ENCODE results near the gene BTBD3. TPM values are rescaled to one million over a fixed set of nuclear protein-coding genes. Genes with fewer than 3 reads are reported as not detected.

BTBD3 gene
- total RNA-seq, 1 donor from 2014 or later: 33.6 TPM

GRCh38 chr20:11912659-11913415, 4.9 kb upstream of the BTBD3 start:
- DNase-seq (ENCODE audit: low spot score): no peak

DNA sequence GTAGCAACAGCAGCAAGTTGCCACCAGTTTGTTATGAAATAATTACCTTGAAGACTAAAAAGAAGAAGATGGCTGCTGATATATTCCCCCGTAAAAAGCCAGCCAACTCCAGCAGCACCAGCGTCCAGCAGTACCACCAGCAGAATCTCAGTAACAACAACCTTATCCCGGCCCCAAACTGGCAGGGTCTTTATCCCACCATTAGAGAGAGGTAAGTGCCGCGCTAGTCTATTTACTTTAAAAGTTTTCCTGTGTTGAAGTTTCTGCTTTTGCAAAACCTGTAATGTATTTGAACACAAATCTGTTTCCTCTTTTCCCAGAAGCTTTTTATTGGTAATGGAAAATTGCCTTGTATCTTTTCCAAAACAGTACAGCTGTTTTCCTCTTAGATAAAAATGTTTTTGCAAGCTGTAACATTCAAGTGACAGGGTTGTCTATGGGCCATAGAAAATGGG, 725 bp downstream of the BTBD3 start:
- no peak for DNase-seq (ENCODE audit: low spot score)

DNA sequence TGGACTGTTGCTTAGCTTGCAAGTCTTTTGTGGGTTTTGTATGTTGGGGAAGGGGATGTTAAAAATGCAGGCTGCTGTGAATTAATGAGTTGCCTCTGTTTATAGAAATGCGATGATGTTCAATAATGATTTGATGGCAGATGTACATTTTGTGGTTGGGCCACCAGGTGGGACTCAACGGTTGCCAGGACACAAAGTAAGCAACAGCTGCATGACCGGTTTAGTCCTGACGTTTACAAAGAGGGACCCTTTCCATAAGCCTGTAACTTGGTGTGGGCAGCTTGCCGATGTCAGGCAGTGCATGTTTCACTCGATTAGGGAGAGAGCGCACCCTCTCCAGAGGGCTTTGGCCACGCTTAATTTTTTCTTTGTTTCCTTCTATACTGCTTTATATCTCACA, 1.3 kb downstream of the BTBD3 start:
- DNase-seq (ENCODE audit: low spot score): no peak

DNA sequence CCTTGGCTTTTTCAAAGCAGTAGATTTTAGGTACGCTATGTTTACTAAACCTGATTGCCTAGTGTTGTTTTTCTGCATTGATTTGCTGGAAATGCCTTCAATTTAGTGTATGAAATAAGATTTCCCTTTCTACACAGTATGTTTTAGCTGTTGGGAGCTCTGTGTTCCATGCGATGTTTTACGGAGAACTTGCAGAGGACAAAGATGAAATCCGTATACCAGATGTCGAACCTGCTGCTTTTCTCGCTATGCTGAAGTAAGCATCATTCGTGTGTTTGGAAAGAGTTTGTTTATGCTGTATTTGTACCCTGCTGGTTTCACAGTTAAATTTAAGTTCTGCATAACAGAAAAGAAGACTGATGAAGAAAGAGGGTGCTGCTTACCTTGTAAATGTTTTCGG, 1.9 kb downstream of the BTBD3 start:
- DNase-seq (ENCODE audit: low spot score): no peak

DNA sequence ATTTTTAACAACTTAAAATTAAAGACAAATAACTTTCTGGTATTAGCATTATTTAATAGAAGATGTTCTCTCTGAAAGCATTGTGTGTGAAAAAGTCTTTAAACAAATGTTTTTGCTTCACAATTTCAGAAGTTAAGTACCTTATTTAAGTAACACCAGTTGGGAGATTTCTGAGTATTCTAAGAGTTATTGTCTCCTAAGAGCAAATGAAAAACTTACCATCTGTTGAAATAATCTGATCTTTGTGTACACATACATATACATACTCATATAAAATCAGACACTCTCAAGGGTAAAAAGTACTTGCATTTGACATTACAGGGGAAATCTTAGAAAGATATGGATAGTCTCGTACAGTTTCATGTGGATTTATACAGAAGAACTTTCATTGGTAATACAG, 2.4 kb downstream of the BTBD3 start:
- DNase-seq (ENCODE audit: low spot score): no peak

DNA sequence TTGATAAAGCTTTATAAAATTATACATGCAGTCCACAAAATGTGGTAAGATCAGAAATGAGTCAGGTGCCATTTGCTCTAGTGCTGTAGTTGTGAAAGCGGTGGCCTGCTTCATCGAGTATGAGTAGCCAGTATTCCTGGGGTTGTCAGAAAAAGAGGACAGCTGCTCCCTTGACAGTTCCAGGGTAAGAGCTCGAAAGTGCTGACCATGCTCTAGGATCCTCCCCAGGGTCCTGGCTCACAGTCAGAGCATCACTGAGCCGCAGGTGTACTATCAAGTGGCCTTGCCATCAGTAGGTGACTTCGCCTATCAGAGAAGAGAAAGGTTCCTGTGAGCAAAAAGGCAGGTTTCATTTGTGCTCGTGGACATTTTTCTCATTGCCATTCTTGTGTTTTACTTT, 3.6 kb downstream of the BTBD3 start:
- no peak for DNase-seq (ENCODE audit: low spot score)

- DNase-seq (ENCODE audit: low spot score): no peak
Observed at GRCh38 chr20:11922561-11922960, 4.9 kb downstream of the BTBD3 start.

GRCh38 chr20:11924923-11925322, 7.2 kb downstream of the BTBD3 start:
- DNase-seq (ENCODE audit: low spot score): no peak

GRCh38 chr20:11926292-11926998, 8.8 kb downstream of the BTBD3 start:
- DNase-seq (ENCODE audit: low spot score): no peak

GRCh38 chr20:11929947-11930346, 12.3 kb downstream of the BTBD3 start:
- DNase-seq (ENCODE audit: low spot score): no peak

DNA sequence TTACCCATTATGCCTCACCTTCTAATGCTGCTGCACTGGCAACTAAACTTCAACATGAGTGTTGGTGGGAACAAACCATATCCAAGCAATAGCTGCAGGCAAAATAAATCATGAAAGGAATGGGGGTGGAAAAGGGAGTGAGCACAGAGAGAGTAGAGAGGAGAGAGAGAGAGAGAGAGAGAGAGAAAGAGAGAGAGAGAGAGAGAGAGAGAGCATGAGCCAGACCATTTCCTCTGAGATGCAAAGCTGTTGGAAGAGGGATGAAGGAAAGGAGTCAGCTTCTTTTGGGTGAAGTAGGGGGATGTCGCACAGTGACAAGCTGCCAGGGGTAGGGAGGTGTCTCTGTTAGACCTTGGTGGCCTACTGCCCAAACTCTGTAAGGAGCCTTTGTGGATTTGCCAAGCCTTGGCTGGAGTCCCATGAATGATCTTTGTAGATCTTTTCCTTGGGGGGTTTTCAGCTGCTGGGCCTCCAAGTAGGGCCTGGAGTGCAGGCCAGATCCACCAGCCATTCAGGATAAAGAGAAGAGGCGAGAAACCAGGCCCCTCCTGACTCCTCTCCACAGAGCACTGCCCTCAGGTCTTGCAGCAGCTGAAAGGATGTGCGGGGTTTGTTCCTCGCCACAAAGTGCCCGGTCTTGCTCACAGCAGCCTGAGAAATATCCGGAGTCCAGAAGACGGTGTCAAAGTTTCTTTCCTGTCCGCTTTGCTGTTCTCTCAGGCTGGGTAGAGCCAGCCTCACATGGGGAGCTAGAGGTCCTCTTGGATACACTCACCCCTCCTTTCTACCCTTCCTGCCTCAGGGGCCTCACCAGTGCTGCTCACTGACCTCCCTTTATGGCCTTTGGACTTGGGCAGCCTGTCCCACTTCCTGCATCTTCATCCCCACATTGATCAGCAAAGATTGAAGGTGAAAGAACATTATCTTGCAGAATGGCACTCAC, 17.8 kb downstream of the BTBD3 start:
- no peak for DNase-seq (ENCODE audit: low spot score)

GRCh38 chr20:11936157-11936556, 18.5 kb downstream of the BTBD3 start:
- no peak for DNase-seq (ENCODE audit: low spot score)

GRCh38 chr20:11937230-11937629, 19.5 kb downstream of the BTBD3 start:
- DNase-seq (ENCODE audit: low spot score): no peak

DNA sequence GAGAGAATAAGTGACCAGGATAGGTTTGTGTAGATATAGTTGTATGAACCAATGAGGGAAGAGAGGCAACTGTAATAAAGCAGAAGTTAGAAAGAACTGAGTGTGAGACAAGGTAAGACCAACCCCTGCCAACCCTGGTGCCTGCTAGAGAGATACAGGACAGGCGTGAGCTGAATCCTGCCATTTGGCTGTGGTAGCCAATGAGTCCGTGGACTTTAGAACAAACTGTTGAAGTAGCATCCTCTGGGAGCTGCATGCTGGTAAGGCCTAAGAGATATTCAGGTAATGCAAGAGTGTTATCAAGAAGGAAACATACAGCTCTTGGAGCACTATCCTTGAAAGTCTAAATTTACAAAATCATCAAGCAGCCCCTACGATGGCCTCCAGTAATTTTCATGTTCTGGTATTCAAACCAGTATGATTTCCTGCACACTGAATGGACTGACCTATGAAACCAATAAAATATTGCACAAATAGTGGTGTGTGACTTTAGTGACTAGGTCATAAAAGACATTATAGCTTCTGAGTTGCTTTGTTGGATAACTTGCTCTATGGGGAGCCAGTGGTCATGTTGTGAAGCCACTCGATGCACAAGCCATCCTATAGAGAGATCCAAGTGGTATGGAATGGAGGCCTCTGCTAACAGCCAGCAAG, 24.0 kb downstream of the BTBD3 start:
- DNase-seq (ENCODE audit: low spot score): no peak

DNA sequence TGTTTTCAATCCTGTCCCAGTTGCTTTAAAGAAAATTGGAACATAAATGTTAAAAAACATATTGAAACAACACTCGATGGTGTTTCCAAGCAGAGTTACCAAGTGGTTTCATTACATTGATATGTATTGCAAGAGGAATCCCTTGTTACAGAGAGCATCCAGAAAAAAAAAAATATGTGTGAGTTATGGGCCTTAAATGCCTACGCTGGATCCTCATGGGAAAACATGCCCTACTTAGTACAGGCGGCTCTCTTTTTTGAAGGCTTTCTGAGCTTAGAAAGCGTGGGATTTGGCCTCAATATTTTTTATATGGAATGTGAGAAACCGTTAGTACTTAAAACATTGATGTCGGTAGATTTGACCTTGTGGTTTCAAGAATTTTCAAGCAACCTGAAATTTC, 26.1 kb downstream of the BTBD3 start:
- DNase-seq (ENCODE audit: low spot score): no peak

DNA sequence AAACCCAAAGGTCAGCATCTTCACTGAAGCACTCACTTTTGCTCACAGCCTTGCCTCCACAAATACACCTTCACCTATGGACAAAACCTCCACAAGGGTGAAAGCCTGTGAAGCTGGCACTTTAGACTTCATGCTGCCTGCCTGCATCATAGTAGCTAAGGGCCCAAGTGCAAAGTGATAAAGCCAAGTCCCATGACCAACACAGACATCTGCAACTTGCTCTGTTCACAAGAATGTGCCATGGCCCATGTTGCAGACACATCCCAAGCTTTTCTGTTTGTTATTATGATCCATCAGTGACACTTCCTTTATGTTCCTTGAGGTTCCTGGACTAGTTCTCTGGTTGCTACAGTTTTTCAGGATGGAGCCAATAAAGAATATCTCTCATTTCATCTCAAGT, 31.1 kb downstream of the BTBD3 start:
- no peak for DNase-seq (ENCODE audit: low spot score)

DNA sequence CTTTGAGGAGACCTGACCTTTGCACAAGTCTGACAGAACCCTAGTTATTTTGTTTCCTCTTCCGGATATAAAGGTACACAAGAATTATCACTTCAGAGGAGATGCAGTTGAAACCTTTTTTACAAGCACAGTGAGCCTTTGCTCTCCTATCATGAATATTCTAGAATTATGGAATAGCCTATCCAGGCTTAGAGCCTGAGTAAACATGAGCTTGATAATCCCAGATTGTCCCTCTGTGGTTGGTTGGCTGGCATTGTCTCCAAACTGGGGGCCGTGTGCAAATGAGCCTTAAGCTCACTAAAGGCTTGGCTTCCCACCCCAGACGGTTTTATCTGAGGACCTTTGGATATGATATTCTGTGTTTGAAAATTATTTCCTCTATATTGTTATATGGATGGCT, 32.0 kb downstream of the BTBD3 start:
- no peak for DNase-seq (ENCODE audit: low spot score)

DNA sequence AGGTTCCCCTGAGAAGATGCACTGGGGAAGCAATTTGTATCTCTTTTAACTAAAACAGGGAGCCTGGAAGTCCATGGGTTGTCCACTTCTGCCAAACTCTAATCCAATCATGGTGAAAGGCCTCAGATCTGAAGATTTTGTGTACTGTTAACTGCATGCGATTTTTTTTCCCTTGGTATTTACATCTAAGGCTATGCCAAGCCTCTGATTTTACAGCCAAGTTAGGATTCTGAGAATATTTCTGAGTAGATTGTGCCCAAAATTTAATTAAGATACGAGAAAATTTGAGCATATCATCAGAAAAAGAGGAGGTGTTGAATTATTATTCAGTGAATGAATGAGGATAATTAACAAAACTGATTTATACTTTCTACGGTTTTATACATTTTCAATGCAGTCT, 34.0 kb downstream of the BTBD3 start:
- DNase-seq (ENCODE audit: low spot score): no peak

DNA sequence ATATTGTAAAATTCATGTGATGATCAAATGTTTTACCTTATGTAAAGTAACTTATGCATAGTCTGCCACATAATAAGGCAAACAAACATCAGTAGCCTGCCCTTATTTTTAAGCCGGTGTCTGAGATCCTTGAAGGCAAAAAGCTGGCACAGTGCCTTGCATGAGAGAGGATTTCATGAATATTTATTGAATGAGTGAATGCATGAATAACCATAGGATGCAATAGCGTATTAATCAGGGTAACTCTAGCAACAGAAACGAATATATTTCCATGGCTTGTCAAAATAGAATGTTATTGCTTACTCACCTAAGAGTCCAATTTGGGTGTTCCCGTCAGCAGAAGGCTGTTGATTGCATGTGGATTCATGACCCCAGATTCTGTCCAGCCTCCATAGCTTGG, 34.9 kb downstream of the BTBD3 start:
- DNase-seq (ENCODE audit: low spot score): no peak

DNA sequence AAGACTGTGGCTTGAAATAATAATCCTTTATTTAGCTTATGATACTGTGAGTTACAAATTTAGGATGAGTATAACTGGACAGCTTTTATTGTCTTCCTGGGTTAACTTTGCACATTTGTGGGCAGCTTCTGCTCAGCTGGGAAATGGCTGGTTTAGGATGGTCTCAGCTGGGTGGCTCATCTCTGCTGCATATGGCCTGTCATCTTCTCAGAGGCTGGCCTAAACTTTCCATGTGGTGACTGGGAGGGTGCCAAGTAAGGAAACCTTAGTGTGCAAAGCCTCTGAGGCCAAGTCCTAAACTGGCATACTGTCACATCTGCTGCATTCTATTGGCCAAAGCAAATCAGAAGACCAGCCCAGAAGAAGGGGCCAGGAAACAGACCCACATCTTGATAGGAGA, 40.2 kb downstream of the BTBD3 start:
- no peak for DNase-seq (ENCODE audit: low spot score)

- DNase-seq (ENCODE audit: low spot score): no peak
Observed at GRCh38 chr20:11958855-11959254, 41.2 kb downstream of the BTBD3 start.

GRCh38 chr20:11965602-11966001, 47.9 kb downstream of the BTBD3 start:
- no peak for DNase-seq (ENCODE audit: low spot score)
